LNCaP clone FGC (cell line): Measurements from ENCODE around the gene ZMIZ2.
A peak's percentile ranks its signal among the peaks of the same experiment; 100 is the strongest.

Experiments
- DNase-seq: peaks from one replicate; pipeline ENCODE4 v3.0.0-alpha.2; 2011; ENCODE audit warnings: low read depth
- H3K4me3 ChIP-seq: 2 replicates; pipeline ENCODE4 v1.5.1; 2011; ENCODE audit warnings: mild to moderate bottlenecking, low read depth, low read length, control low read depth
- TF ChIP-seq, protein P1 (sequence below): IDR thresholded peaks from 2 replicates; pipeline ENCODE4 v1.5.1; 2012; ENCODE audit warnings: mild to moderate bottlenecking; ENCODE audit not compliant: control insufficient read depth, insufficient read depth; ENCODE audit errors: extremely low read depth

Gene ZMIZ2

DNA sequence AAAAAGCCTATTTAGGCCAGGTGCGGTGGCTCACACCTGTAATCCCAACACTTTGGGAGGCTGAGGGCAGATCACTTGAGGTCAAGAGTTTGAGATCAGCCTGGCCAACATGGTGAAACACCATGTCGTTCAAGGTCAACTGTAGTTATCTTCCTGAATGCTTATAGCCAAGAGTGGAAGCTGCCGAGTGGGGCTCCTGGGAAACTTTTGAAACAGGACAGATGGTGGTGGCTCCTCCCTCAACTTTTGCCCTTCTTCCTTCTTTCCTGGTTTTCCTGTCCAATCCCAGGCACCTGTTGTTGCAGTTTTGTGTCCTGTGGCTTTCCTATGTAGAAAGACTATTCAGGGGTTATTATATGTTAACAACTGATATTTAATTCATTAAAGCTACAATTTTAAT, 39.1 kb downstream of the ZMIZ2 start:
- TF ChIP-seq, protein P1, sequence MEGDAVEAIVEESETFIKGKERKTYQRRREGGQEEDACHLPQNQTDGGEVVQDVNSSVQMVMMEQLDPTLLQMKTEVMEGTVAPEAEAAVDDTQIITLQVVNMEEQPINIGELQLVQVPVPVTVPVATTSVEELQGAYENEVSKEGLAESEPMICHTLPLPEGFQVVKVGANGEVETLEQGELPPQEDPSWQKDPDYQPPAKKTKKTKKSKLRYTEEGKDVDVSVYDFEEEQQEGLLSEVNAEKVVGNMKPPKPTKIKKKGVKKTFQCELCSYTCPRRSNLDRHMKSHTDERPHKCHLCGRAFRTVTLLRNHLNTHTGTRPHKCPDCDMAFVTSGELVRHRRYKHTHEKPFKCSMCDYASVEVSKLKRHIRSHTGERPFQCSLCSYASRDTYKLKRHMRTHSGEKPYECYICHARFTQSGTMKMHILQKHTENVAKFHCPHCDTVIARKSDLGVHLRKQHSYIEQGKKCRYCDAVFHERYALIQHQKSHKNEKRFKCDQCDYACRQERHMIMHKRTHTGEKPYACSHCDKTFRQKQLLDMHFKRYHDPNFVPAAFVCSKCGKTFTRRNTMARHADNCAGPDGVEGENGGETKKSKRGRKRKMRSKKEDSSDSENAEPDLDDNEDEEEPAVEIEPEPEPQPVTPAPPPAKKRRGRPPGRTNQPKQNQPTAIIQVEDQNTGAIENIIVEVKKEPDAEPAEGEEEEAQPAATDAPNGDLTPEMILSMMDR = no peak
- H3K4me3 ChIP-seq = no peak overlapping the region
- no peak for DNase-seq

DNA sequence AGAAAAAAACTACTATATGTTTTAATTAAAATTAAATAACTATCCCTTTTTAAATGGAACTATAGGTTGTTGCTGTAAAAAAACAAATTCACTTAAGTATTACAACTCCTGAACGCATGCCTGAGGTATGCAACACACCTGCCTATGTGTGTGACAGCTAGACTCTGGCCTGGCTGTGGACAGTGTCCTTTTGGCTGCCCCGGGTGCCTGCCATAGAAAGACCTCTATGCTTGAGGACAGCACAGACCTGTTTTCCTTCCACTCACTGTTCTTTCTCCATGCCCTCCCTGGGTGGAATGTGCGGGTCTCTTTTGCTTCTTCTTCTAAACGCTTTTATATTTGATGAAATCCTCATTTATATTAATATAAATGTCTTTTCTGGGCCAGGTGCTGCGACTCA, 41.3 kb downstream of the ZMIZ2 start:
- no peak for DNase-seq
- H3K4me3 ChIP-seq = no peak overlapping the region
- TF ChIP-seq, protein P1 = no peak

DNA sequence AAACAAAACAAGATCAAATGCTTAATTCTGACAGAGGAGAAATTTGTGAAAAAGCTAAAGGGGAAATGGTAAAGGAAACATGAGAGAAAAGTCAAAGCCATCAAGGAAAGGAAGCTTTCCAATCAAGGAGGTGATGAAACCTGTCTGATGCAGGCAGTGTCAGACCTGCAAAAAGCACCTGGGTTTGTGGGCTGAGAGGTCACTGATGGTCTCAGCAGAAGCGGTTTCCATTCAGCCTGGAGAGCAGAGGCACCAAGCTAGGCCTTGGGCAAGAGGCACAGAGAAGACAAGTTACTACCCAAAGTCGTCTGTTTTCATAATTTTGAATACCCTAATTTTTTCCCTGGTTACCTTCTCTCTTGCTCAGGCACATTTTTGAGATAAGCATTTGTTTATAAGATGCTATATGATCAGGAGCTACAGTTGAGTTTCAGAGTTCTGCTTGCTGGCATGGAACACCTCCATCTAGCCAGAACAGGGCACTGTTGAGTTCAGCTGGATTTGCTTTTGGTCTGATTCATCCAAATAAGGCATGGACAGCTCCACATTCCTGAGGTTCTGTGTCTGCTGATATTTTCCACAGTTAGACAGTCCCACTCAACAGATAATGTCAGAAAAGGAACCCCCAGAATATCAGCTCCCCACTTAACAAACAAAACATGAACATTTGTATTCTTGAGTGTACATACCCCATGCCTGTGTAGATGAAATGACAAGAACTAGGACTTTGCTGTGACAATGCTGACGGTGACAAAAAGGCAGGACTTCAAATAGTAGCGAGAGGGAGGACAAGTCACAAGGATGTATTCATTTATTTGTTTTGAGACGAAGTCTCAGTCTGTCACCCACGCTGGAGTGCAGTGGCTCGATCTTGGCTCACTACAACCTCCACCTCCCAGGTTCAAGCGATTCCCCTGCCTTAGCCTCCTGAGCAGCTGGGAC, 42.9 kb downstream of the ZMIZ2 start:
- no peak for DNase-seq
- TF ChIP-seq, protein P1 = no peak
- no peak overlapping the region for H3K4me3 ChIP-seq

DNA sequence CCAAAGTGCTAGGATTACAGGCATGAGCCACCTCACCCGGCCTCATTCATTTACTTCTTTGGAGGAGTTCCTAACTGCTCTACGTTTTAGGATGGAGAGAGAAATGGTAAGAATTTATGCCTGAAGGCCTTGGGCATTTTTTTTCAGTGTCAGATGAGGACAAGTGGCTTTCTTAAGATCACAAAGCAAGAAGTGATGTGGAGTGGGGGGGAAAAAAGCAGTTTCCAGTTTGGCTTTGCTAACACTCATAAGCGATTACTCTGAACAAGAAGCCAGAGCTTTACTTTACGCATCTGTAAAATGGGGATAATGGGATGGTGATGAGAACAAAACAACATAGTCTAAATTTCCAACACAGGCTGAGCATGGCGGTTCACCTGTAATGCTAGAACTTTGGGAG, 45.3 kb downstream of the ZMIZ2 start:
- no peak overlapping the region for H3K4me3 ChIP-seq
- no peak for DNase-seq
- TF ChIP-seq, protein P1 = no peak

DNA sequence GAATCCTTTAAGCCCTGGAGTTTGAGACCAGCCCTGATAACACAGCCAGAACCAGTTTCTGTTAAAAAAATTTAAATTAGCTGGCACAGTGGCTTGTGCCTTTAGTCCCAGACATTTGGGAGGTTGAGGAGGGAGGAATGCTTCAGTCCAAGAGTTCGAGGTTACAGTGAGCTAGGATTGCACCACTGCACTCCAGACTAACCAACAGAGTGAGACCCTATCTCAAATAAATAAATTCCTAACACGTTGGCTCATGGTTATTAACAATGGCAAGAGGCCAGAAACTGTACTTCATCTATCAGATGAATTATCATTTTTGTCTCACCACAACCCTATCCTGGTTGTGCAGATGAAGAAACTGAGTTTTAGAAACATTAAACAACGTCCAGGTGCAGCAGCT, 45.7 kb downstream of the ZMIZ2 start:
- no peak for DNase-seq
- H3K4me3 ChIP-seq = no peak overlapping the region
- TF ChIP-seq, protein P1 = no peak

DNA sequence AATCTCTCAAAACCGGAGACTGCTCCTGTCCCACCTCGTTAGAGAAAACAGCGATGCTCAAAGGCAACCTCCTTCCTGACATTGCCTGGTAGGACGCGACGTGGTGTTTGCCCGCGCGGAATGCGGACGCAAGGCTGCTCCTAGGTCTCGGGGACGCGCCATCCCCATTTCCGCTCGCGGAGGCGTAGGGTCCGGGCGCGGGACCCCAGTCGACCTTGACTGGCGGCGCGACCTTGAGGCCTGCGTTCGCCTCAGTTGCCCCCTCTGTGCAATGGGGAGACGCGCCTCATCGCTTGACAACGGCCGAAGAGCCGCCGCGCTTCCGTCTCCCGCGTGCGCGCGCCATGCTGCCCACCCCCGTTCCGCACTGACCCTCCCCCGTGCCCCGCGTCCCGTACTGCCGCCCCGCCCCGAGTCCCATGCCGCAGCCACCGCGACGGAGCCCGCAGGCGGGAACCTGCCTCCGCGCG, 47.4 kb downstream of the ZMIZ2 start:
- TF ChIP-seq, protein P1 = no peak
- peak overlapping the region; percentile 95 for H3K4me3 ChIP-seq
- no peak for DNase-seq
